ENCODE data around the gene REPS1.

DNA sequence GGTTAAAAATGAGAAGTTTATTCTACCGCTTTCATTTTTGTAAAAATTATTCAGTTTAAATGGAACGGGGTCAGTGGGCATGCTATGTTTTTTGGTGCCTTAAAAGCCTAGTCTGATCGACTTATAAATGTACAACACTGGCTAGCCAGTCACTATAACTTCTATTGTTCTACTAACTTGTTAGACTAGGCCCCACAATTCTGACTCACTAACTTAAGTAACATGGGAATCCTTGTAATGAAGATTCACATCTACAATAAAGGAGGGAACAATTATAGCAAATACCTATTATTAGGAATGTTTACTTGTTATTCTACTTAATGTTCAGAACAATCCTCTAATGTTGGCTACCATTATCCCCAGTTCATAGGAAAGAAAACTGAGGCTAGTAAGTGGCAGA, 28.5 kb downstream of the REPS1 start:
- no peak for TF ChIP-seq POLR2AphosphoS5 (IDR thresholded peaks at IDR 0.05; ENCODE audit: low read depth, low read length)
- no peak for TF ChIP-seq POLR2A (IDR thresholded peaks at IDR 0.05; ENCODE audit: low read depth, low read length)
